Kidney epithelial cell (primary cell): ENCODE results near the gene SYNGR1. TPM values are rescaled to one million over a fixed set of nuclear protein-coding genes. Genes with fewer than 3 reads are reported as not detected.

Experiments
- DNase-seq: peaks from one replicate; pipeline ENCODE4 v3.0.0-alpha.2; 2010; ENCODE audit warnings: low read depth
- H3K27me3 ChIP-seq: 2 replicates; pipeline ENCODE4 v1.6.0; 2011; ENCODE audit warnings: low read length; ENCODE audit not compliant: control insufficient read depth, insufficient read depth
- H3K36me3 ChIP-seq: 2 replicates; pipeline ENCODE4 v1.5.1; 2011; ENCODE audit warnings: low read length; ENCODE audit not compliant: control insufficient read depth, insufficient read depth
- H3K4me3 ChIP-seq: 2 replicates; pipeline ENCODE4 v1.5.1; 2011; ENCODE audit warnings: low read depth, mild to moderate bottlenecking, control low read depth, low read length
- CTCF ChIP-seq: IDR thresholded peaks from 2 replicates; pipeline ENCODE4 v1.5.1; 2011; ENCODE audit warnings: mild to moderate bottlenecking, moderate library complexity, low read length, control low read depth, inconsistent platforms; ENCODE audit not compliant: insufficient read depth, poor library complexity, severe bottlenecking
- total RNA-seq: library from RNA; depleted of rRNA; stranded (reverse); fragments of >200 nt; gene quantifications from 2 replicates; pipeline ENCODE4 v1.2.3, GENCODE V29; 2015

SYNGR1 gene
- total RNA-seq, 1 donor from 2014 or later: 2.0 TPM

GRCh38 chr22:39388261-39389011 lies 38.6 kb downstream of the SYNGR1 start:
- peak overlapping the region; percentile 51 for H3K4me3 ChIP-seq
- DNase-seq: peak; percentile 56
- no peak for TF ChIP-seq CTCF
- no peaks in the 10 kb centered on the region for H3K36me3 ChIP-seq
- no peaks in the 10 kb centered on the region for H3K27me3 ChIP-seq

- TF ChIP-seq CTCF: no peak
- H3K27me3 ChIP-seq: no peaks in the 10 kb centered on the region
- H3K36me3 ChIP-seq: no peaks in the 10 kb centered on the region
- no peak for DNase-seq
- H3K4me3 ChIP-seq: no peak overlapping the region
Measured at GRCh38 chr22:39389420-39389819, 39.6 kb downstream of the SYNGR1 start.

GRCh38 chr22:39392341-39392948 lies 42.7 kb downstream of the SYNGR1 start:
- Histone ChIP-seq H3K27me3 (no peaks in the 10 kb centered on the region), H3K36me3 (no peaks in the 10 kb centered on the region), H3K4me3 (no peak overlapping the region)
- no peak for TF ChIP-seq CTCF
- DNase-seq: no peak

GRCh38 chr22:39395936-39396796 lies 46.4 kb downstream of the SYNGR1 start:
- Histone ChIP-seq H3K27me3 (no peaks in the 10 kb centered on the region), H3K4me3 (no peak overlapping the region), H3K36me3 (no peaks in the 10 kb centered on the region)
- no peak for TF ChIP-seq CTCF
- no peak for DNase-seq

GRCh38 chr22:39396797-39397195 lies 47.0 kb downstream of the SYNGR1 start:
- no peak for TF ChIP-seq CTCF
- Histone ChIP-seq H3K27me3 (no peaks in the 10 kb centered on the region), H3K36me3 (no peaks in the 10 kb centered on the region), H3K4me3 (no peak overlapping the region)
- no peak for DNase-seq
